Hepatic stellate cell (primary cell): ENCODE results near the gene H6PD.

Source experiments
- DNase-seq: peaks from one replicate; pipeline ENCODE4 v3.0.0; 2011; ENCODE audit warnings: low spot score

Gene H6PD

GRCh38 chr1:9279172-9279840 is 44.7 kb downstream of the H6PD start:
- no peak for DNase-seq

GRCh38 chr1:9280015-9280860 is 45.7 kb downstream of the H6PD start:
- peak; percentile 99 for DNase-seq

GRCh38 chr1:9281071-9281827 is 46.7 kb downstream of the H6PD start:
- DNase-seq = no peak

- DNase-seq = no peak
Measured at GRCh38 chr1:9281908-9282695, 47.5 kb downstream of the H6PD start.

- DNase-seq = no peak
Measured at GRCh38 chr1:9282696-9282955, 48.1 kb downstream of the H6PD start.

- DNase-seq = no peak
Measured at GRCh38 chr1:9284061-9284460, 49.5 kb downstream of the H6PD start.

- DNase-seq = no peak
Measured at GRCh38 chr1:9286556-9286955, 52.0 kb downstream of the H6PD start.

- DNase-seq = no peak
Measured at GRCh38 chr1:9289090-9289534, 54.5 kb downstream of the H6PD start.

GRCh38 chr1:9289711-9290485 is 55.3 kb downstream of the H6PD start:
- peak; percentile 75 for DNase-seq

GRCh38 chr1:9291914-9292360 is 57.4 kb downstream of the H6PD start:
- DNase-seq = no peak

GRCh38 chr1:9292361-9293240 is 58.0 kb downstream of the H6PD start, which contains the start of gene SPSB1:
TSS of gene SPSB1 (plus strand) at chr1:9292894. CDS start at chr1:9355892, 62,998 bp downstream.
- DNase-seq = peak; percentile 65

- DNase-seq = no peak
Measured at GRCh38 chr1:9293241-9293532, 58.6 kb downstream of the H6PD start.

GRCh38 chr1:9293533-9294404 is 59.2 kb downstream of the H6PD start:
- peak; percentile 47 for DNase-seq

- DNase-seq = peak; percentile 50
Measured at GRCh38 chr1:9294405-9294773, 59.8 kb downstream of the H6PD start.

- no peak for DNase-seq
Measured at GRCh38 chr1:9294910-9295636, 60.5 kb downstream of the H6PD start.

GRCh38 chr1:9295884-9296283 is 61.3 kb downstream of the H6PD start:
- no peak for DNase-seq

- no peak for DNase-seq
Measured at GRCh38 chr1:9296850-9297249, 62.3 kb downstream of the H6PD start.

- DNase-seq = no peak
Measured at GRCh38 chr1:9297831-9298230, 63.3 kb downstream of the H6PD start.

GRCh38 chr1:9298282-9298681 is 63.7 kb downstream of the H6PD start:
- no peak for DNase-seq
